Type B pancreatic cell (in vitro differentiated cells): ENCODE measurements around the gene KLK14. TPM values are rescaled to one million over a fixed set of nuclear protein-coding genes. Genes with fewer than 3 reads are reported as not detected.

Experiments
- DNase-seq: peaks from one replicate; pipeline ENCODE4 v3.0.0; 2021; ENCODE audit warnings: mixed read lengths; ENCODE audit not compliant: unreplicated experiment; ENCODE audit errors: extremely low spot score
- H3K27ac Mint-ChIP-seq: 2 replicates; pipeline ENCODE4 v1.8.0; 2021; ENCODE audit warnings: mild to moderate bottlenecking, mixed read lengths
- H3K27me3 Mint-ChIP-seq: 2 replicates; pipeline ENCODE4 v1.8.0; 2021; ENCODE audit warnings: mixed read lengths
- H3K36me3 Mint-ChIP-seq: 2 replicates; pipeline ENCODE4 v1.8.0; 2021; ENCODE audit warnings: mixed read lengths
- H3K4me1 Mint-ChIP-seq: one replicate; pipeline ENCODE4 v1.8.0; 2021; ENCODE audit warnings: mixed read lengths; ENCODE audit not compliant: unreplicated experiment
- H3K4me3 Mint-ChIP-seq: 2 replicates; pipeline ENCODE4 v1.8.0; 2021; ENCODE audit warnings: mild to moderate bottlenecking, mixed read lengths
- H3K9me3 Mint-ChIP-seq: 2 replicates; pipeline ENCODE4 v1.8.0; 2021; ENCODE audit warnings: mixed read lengths
- CTCF ChIP-seq: fragments of 200-600 bp; sonication (generic); conservative IDR thresholded peaks from 2 replicates; pipeline ENCODE4 v1.5.0; 2021; ENCODE audit warnings: antibody characterized with exemption, mild to moderate bottlenecking
- total RNA-seq: library from RNA; stranded (reverse); gene quantifications from 2 replicates; pipeline ENCODE4 v1.2.1, GENCODE V29; 2021; ENCODE audit warnings: low replicate concordance

KLK14 gene
- total RNA-seq, 1 donor from 2014 or later, result 0.43 TPM

GRCh38 chr19:51127032-51127431 lies 44.3 kb upstream of the KLK14 start:
- no peak for TF ChIP-seq CTCF
- H3K27me3 Mint-ChIP-seq, result peaks cover 16% of the 10 kb centered on the region
- no peak for DNase-seq
- peaks cover 4% of the 10 kb centered on the region for H3K4me1 Mint-ChIP-seq
- H3K36me3 Mint-ChIP-seq, result no peaks in the 10 kb centered on the region
- no peak overlapping the region for H3K4me3 Mint-ChIP-seq
- no peaks in the 10 kb centered on the region for H3K9me3 Mint-ChIP-seq
- no peak overlapping the region for H3K27ac Mint-ChIP-seq

GRCh38 chr19:51125421-51126075 lies 42.9 kb upstream of the KLK14 start:
- H3K36me3 Mint-ChIP-seq, result no peaks in the 10 kb centered on the region
- H3K4me3 Mint-ChIP-seq, result no peak overlapping the region
- peaks cover 16% of the 10 kb centered on the region for H3K27me3 Mint-ChIP-seq
- TF ChIP-seq CTCF, result no peak
- no peak overlapping the region for H3K27ac Mint-ChIP-seq
- peaks cover 4% of the 10 kb centered on the region for H3K4me1 Mint-ChIP-seq
- DNase-seq, result no peak
- no peaks in the 10 kb centered on the region for H3K9me3 Mint-ChIP-seq

- Mint-ChIP-seq H3K36me3 (no peaks in the 10 kb centered on the region), H3K27me3 (peaks cover 15% of the 10 kb centered on the region), H3K4me1 (peaks cover 4% of the 10 kb centered on the region), H3K27ac (no peak within 1 kb of the TSS), H3K9me3 (no peaks in the 10 kb centered on the region), H3K4me3 (no peak within 1 kb of the TSS)
- no peak for TF ChIP-seq CTCF
- no peak for DNase-seq
Measured at GRCh38 chr19:51124729-51125128, 42.0 kb upstream of the KLK14 start, which contains the start of gene SIGLEC9. TSS of gene SIGLEC9 (plus strand) at chr19:51124906. CDS start at chr19:51124975, 69 bp downstream.

GRCh38 chr19:51124216-51124615 lies 41.5 kb upstream of the KLK14 start:
- H3K27ac Mint-ChIP-seq, result no peak overlapping the region
- DNase-seq, result no peak
- peaks cover 16% of the 10 kb centered on the region for H3K27me3 Mint-ChIP-seq
- no peak overlapping the region for H3K4me3 Mint-ChIP-seq
- H3K9me3 Mint-ChIP-seq, result no peaks in the 10 kb centered on the region
- TF ChIP-seq CTCF, result no peak
- no peaks in the 10 kb centered on the region for H3K36me3 Mint-ChIP-seq
- peaks cover 4% of the 10 kb centered on the region for H3K4me1 Mint-ChIP-seq

- H3K27me3 Mint-ChIP-seq, result peaks cover 20% of the 10 kb centered on the region
- no peak for TF ChIP-seq CTCF
- DNase-seq, result no peak
- no peaks in the 10 kb centered on the region for H3K36me3 Mint-ChIP-seq
- H3K9me3 Mint-ChIP-seq, result no peaks in the 10 kb centered on the region
- no peak overlapping the region for H3K27ac Mint-ChIP-seq
- H3K4me3 Mint-ChIP-seq, result no peak overlapping the region
- H3K4me1 Mint-ChIP-seq, result peaks cover 4% of the 10 kb centered on the region
Measured at GRCh38 chr19:51123802-51124201, 41.1 kb upstream of the KLK14 start.
